WTC11 (cell line): ENCODE measurements around the gene ARHGAP32.

ENCODE experiments used
- SP1 ChIP-seq: sonication (generic); formaldehyde crosslinking; conservative IDR thresholded peaks from 2 replicates; pipeline ENCODE4 v1.8.1; 2022; ENCODE audit warnings: missing genetic modification reagents
- TF ChIP-seq, protein P1 (sequence below): fragments of 200-600 bp; IDR thresholded peaks from 2 replicates; pipeline ENCODE4 v1.8.0; 2022; ENCODE audit warnings: antibody characterized with exemption
- TF ChIP-seq, protein P2 (sequence below): sonication (generic); formaldehyde crosslinking; IDR thresholded peaks from 2 replicates; pipeline ENCODE4 v1.8.1; 2023; ENCODE audit warnings: mild to moderate bottlenecking, missing genetic modification reagents, moderate library complexity

DNA sequence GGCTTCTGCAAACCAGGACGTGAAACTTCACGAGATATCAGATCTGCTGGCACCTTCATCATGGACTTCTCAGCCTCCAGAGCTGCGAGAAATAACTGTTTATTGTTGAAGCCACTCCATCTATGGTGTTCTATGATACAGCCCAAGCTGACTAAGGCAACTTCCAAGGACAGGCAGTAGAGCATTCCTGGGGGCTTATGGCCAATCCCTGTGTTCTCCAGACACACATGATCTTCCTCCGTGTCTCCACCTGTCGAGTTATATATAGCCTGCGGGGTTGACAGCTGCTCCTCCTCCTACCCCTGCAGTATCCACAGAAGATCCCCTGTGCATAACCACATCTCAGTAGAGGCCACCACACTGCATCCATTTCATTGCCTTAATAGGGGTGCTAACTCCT, 260.5 kb downstream of the ARHGAP32 start:
- TF ChIP-seq, protein P1, sequence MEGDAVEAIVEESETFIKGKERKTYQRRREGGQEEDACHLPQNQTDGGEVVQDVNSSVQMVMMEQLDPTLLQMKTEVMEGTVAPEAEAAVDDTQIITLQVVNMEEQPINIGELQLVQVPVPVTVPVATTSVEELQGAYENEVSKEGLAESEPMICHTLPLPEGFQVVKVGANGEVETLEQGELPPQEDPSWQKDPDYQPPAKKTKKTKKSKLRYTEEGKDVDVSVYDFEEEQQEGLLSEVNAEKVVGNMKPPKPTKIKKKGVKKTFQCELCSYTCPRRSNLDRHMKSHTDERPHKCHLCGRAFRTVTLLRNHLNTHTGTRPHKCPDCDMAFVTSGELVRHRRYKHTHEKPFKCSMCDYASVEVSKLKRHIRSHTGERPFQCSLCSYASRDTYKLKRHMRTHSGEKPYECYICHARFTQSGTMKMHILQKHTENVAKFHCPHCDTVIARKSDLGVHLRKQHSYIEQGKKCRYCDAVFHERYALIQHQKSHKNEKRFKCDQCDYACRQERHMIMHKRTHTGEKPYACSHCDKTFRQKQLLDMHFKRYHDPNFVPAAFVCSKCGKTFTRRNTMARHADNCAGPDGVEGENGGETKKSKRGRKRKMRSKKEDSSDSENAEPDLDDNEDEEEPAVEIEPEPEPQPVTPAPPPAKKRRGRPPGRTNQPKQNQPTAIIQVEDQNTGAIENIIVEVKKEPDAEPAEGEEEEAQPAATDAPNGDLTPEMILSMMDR, result no peak
- TF ChIP-seq, protein P2, sequence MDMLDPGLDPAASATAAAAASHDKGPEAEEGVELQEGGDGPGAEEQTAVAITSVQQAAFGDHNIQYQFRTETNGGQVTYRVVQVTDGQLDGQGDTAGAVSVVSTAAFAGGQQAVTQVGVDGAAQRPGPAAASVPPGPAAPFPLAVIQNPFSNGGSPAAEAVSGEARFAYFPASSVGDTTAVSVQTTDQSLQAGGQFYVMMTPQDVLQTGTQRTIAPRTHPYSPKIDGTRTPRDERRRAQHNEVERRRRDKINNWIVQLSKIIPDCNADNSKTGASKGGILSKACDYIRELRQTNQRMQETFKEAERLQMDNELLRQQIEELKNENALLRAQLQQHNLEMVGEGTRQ, result no peak
- TF ChIP-seq SP1, result no peak
